Suppressor macrophage treated with lipopolysaccharide for 4 hours (primary cell): ENCODE measurements around the gene KDELR3.

ENCODE experiments used
- DNase-seq: peaks from one replicate; pipeline ENCODE4 v3.0.0-alpha.2; 2020

Gene KDELR3

GRCh38 chr22:38440747-38441350 lies 27.0 kb upstream of the KDELR3 start:
- no peak for DNase-seq

DNA sequence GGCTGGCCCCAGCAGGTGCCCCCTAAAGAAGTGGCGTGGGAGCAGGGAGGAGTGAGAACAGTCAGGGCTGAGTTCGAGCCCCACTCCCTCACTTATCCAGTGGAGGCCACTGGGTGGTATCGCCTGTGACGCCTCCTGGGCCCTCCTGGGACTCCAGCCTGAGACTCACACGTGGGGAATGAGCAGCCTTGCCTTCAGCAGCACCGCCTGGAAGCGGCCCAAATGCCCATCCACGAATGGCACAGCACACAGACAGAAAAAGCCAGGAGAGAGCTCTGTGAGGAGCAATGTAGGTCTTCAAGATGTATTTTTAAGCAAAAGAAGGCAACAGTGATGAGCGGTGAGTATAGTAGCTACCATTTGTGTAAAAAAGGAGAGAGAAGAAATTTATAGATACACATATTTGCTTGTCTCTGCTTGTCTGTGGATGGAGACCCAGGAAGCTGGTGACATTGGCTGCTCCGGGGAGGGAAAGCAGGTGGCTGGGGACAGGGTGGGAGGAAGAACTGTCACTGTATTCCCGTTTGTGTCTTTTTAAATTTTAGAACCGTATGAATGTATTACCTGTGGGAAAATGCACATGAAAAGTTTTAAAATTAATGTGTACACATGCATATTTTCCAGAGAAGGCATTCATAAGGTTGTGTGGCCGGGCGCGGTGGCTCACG lies 26.1 kb upstream of the KDELR3 start:
- no peak for DNase-seq

DNA sequence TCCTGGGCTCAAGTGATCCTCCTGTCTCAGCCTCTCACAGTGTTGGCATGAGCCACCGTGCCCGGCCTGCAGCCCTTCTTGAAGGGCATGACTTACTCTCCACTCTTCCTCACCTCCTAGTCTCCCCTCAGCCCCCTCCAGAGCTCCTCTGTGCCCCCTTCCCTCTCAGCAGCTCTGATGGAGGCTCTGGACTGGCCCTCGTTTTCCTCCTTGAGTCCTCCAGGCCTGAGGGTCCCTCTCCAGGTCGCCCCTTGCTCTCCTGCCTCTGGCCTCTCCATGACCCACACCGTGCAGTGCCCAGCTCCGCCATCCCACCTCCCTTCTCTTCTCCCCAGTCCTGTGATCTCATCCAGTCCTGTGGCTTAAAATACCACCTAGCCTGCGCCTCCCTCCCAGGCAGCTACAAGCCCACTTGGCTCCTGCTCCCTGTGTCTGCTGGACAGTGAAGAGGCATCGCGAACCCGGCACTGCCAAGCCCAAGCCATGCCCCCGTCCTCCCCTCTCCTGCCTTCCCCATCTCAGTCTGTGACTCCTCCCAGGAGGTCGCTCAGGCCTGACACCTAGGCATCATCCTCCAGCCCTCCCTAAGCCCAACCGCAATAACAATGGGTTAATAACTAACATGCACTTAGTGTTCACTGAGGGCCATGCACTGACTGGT lies 24.8 kb upstream of the KDELR3 start:
- DNase-seq = no peak

DNA sequence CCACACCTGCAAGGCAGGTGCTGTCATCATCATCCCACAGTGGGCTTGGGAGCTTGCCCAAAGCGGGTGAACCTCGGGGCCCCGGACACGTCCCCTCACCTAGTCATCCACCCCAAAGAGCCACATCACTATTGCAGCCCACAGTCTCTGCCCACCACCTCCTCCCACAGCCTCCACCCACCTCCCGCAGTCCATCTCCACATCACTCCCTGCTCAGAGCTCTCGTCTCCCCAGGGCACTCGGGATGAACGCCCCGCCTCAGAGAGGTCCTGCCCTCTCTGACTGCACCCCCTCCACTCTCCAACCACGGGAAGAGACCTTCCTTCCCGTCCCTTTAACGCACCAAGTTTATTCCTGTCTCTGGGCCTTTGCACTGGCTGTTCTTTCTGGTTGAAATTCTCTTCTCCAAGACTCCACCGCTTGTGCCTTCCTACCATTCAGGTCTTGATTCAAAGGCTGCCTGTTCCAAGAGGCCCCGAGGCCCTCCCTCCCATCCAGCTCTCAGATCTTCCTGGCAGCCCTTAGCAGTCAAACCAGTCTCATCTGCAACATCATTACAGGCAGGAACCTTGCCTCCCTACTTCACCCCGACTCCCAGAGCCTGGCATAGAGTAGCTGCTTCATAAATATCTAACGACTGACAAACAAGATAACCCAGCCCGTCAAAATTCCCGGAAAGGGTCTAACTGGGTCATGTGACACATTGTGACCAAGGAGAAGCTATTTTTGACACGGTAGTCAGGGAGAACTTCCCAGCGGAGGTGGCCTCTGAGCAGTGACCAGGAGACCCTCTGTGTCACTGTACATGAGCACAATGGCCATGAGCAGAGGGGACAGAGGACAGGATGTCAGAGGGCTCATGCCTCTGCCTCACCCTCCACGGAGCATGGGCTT lies 24.0 kb upstream of the KDELR3 start:
- no peak for DNase-seq

GRCh38 chr22:38444783-38445182 lies 23.1 kb upstream of the KDELR3 start:
- DNase-seq = no peak

DNA sequence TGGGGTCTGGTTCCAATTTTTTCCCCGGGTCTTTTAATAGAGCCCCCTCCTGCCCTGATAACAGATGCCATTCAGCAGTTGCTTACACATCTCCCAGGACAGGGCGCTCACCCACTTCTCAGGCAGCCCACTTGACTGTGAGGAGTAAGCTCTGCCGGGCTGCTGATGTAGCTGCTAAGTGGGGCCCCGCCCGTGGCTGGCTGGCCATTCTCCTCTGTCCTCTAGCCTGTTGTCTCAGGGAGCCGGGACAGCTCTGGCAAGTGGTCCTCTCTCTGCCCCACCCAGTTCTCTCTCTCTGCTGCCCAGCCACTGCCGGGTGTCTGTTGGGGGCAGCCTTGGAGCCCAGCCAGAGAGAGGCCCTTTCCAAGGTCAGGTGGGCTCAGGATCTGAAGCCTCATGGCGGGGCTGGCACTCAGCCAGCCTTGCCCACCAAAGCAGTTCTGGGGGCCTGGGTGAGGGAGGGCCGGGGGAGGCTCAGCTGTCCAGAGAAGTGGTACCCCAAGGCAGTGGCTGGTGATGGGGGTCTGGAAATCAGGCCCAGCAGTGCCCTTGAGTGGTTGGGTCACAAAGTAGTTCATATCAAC lies 21.8 kb upstream of the KDELR3 start:
- DNase-seq = no peak

DNA sequence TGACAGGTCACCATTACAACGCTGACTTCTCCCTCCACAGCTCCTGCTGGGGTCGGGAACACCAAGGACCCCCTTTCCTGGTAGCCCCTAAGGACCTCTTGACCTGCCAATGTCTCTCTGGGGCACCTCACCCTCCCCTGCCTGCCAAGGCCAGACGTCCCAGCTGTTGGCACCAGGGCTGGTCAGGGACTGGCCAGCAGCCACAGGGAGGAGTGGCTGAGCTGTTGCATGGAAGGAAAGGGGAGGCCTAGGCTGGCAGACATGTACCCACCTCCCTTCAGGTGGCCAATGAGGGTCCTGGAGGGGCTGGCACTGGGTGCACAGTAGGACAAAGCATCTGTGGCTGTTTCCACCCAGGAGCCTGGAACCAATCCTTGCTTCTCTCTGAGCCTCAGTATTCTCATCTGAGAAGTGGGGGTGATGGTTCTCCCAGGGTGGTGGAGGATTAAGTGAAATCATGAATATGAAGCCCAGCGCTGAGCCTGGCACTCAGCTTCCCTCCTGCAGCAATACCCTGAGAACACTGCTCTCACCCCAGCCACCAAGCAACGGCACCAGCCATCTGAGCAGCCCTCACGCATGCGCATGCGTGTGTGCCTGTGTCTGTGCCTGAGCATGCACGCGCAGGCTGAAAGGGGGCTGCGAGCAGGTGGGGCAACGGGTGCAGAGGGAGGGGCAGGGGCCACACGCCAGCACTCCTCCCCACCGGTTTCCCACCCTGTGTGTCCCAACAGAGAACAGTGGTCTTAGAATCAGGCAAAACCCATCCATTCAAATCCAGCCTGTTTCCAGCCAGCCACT lies 18.8 kb upstream of the KDELR3 start:
- DNase-seq = no peak

DNA sequence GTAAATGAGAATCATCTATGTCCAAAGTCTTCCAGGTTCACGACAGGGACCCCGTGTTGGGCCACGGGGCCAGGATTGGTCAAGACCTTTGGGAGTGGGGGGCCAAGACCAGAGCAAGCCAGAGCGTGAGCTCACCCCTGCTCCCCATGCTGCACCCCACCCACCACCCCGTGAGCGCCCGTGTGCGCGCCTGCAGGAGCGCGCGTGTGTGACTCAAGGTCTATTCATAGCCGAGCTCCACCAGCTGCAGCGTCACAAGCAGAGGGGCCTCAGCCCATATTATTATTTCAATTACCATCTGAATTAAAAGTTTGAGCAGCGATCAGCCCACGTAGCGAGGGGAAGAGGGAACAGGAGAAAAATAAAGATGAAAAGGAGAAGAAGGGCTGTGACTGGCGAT lies 18.1 kb upstream of the KDELR3 start:
- DNase-seq = no peak

DNA sequence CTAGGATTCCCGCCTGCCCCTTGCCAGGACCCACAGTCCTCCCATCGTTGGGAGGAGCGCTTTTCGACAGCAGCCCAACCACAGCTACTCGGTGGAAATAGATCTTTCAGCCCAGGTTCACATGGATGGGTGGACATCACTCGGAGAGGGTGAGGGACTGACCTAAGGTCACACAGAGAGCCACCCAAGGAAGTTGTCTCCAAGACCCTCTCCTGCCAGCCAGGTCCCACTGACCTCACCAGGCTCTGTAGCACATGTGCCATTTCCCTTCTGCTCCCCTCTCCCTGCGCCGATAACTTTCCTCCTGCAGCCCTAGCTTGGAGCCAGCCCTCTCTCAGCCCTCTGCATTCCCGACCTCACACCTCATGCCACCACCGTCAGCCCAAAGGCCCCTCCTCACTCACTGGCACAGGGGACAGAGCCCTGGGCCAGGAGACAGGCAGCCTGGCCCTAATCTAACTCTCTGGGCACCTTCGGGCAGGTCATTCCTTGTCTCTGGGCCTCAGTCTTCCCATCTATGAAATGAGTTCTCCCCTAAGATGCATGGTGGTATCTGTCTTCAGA lies 17.6 kb upstream of the KDELR3 start:
- no peak for DNase-seq

DNA sequence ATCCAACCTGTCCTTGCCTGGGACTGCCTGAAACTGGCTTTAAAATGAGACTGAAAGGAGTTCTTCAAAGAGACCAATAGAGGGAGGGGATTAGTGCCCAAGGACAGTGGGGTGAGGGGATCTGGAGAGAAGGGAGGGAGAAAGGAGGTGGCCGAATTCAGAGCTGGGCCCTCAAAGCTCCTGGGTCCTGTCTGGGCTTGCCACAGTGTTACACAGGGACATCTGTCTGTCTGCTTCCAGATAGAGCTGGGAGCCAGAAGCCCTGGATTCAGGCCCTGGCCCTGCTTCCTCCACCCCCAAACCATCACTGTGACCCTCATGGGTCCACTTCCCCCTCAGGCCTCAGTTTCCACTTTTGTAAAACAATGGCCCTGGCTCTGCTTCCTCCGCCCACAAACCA lies 16.5 kb upstream of the KDELR3 start:
- no peak for DNase-seq

- DNase-seq = no peak
Measured at GRCh38 chr22:38451864-38452263, 16.0 kb upstream of the KDELR3 start.

DNA sequence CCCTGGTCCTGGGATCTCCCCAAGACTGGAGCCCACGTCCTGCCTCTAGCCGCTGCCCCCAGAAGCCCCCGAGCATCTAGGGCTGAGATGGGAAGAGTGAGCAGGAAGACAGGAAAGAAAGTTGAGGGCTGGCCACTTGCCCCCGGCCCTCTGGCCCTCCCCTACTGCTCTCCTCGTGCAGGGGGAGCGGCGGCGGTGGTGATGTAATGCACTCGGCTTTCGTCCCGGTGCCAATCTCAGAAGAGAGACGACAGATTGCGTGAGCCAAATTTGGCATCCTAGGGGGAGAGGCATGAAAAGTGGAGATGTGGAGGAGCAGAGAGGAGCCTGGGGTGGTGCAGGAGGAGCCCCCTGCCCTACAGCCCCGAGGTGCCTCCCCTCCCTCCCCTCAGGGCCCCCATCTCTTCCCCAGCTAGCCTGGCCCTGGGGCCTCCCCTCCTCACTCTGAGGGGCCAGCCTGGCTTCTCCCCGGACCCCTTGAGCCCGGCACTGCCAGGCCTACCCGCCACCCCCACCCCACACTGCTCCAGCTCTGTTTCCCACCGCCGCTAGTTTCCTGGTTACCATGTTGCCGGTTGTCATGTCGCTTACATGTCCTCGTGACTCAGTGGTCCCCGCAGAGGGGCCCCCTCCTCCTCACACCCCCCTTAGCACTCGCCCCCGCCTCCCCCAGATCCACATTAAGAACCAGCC lies 15.4 kb upstream of the KDELR3 start:
- DNase-seq = no peak

- DNase-seq = no peak
Measured at GRCh38 chr22:38453066-38453672, 14.7 kb upstream of the KDELR3 start.

- DNase-seq = no peak
Measured at GRCh38 chr22:38453996-38454352, 13.9 kb upstream of the KDELR3 start.

DNA sequence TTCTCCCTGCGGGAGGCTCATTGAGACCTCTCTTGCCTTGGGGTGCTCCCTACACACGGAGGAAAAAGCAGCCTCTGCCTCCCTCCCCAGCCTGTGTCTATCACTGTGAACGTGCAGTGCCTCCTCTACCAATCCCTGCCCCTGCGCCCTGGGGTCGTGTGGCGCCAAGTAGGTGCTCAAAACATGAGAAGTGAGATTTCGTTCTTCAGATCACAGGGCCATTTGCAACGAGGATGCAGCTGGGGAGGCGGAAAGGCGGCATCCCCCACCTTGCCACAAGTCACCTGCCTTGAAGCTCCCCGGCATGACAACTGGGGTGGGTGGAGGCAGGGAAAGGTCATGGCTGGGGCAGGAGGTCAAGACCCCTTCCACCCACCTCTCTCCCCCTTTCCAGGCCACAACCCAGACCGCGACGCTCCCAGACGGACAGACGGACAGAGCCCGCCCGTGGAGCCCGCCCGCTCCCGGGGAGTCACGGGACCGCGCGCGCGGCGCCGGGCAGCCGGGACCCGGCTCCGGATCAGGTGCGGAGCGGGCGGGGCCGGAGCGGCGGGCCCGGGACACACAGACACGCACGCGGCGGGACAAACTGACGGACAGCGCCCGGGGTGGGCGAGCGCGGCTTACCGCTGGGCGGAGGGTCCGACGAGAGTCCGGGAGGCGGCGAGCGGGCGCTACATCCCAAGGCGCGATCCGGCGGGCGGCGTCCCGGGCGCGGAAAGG lies 13.4 kb upstream of the KDELR3 start:
- no peak for DNase-seq

GRCh38 chr22:38455076-38455529 lies 12.8 kb upstream of the KDELR3 start, which contains the start of gene KCNJ4:
TSS of gene KCNJ4 (minus strand) at chr22:38455199. CDS start at chr22:38428132, 27,067 bp downstream.
- DNase-seq = no peak

GRCh38 chr22:38455530-38456271 lies 12.2 kb upstream of the KDELR3 start:
- no peak for DNase-seq

- no peak for DNase-seq
Measured at GRCh38 chr22:38456272-38456835, 11.5 kb upstream of the KDELR3 start.
